Measurements from ENCODE around the gene EIF3K.

Gene EIF3K

GRCh38 chr19:38649305-38650171 lies 30.6 kb downstream of the EIF3K start (continued):
- TF ChIP-seq ZBTB10 (tag by site-specific recombination; IDR thresholded peaks at IDR 0.05) (no peak; the same call in none of the 2 replicates), ZNF707 (tag by site-specific recombination; IDR thresholded peaks at IDR 0.05) (no peak), ZNF292 (tag by site-specific recombination; IDR thresholded peaks at IDR 0.05; ENCODE audit: borderline replicate concordance, low read depth) (no peak), ZNF555 (tag by site-specific recombination; conservative IDR thresholded peaks at IDR 0.05) (no peak), SCRT2 (tag by site-specific recombination; IDR thresholded peaks at IDR 0.05) (no peak), ZFHX2 (tag by site-specific recombination; conservative IDR thresholded peaks at IDR 0.05) (peak; percentile 99), ZNF518A (tag by site-specific recombination; conservative IDR thresholded peaks at IDR 0.05; ENCODE audit: low read depth) (no peak), ZFP69B (tag by site-specific recombination; IDR thresholded peaks at IDR 0.05) (peak; percentile 70), PRDM10 (tag by site-specific recombination; IDR thresholded peaks at IDR 0.05) (peak; percentile 52; the same call in 1 of the 2 replicates), MEIS1 (CRISPR knock-in tag; IDR thresholded peaks at IDR 0.05; ENCODE audit: borderline replicate concordance) (no peak), ZNF548 (tag by site-specific recombination; IDR thresholded peaks at IDR 0.05) (no peak), ZNF324 (tag by site-specific recombination; IDR thresholded peaks at IDR 0.05) (no peak), PRDM4 (tag by site-specific recombination; IDR thresholded peaks at IDR 0.05) (no peak), ZNF449 (tag by site-specific recombination; IDR thresholded peaks at IDR 0.05) (no peak), ZNF114 (tag by site-specific recombination; IDR thresholded peaks at IDR 0.05) (no peak), ZNF513 (tag by site-specific recombination; IDR thresholded peaks at IDR 0.05) (no peak), ELK4 (IDR thresholded peaks at IDR 0.05; ENCODE audit: borderline replicate concordance, low read depth, low read length) (no peak), ZNF174 (tag by site-specific recombination; IDR thresholded peaks at IDR 0.05) (no peak)

Data from HEK293 (cell line).